HTR-8/SVneo (cell line): Measurements from ENCODE around the gene LEUTX.
"Not testable (repeated sequence)": the region's sequence is repeated elsewhere in the genome, so short reads cannot be mapped to it uniquely, and the experiment has no call there.

Experiments
- DNase-seq: peaks from one replicate; pipeline ENCODE4 v3.0.0; 2011; ENCODE audit warnings: low spot score, mixed read lengths; ENCODE audit not compliant: insufficient read length
- FAIRE-seq: peaks from 2 replicates; lab custom pipeline; 2011; peaks lifted over from hg19 to GRCh38; lab: Jason Lieb, UNC

The LEUTX gene

GRCh38 chr19:39768334-39768733 lies 10.3 kb upstream of the LEUTX start:
- DNase-seq (no peak), FAIRE-seq (no peak)

- FAIRE-seq, result no peak
- no peak for DNase-seq
These were observed 9.9 kb upstream of the LEUTX start for GRCh38 chr19:39768786-39769185.

GRCh38 chr19:39780894-39781293 lies 2.2 kb downstream of the LEUTX start:
- DNase-seq (no peak), FAIRE-seq (no peak)

DNA sequence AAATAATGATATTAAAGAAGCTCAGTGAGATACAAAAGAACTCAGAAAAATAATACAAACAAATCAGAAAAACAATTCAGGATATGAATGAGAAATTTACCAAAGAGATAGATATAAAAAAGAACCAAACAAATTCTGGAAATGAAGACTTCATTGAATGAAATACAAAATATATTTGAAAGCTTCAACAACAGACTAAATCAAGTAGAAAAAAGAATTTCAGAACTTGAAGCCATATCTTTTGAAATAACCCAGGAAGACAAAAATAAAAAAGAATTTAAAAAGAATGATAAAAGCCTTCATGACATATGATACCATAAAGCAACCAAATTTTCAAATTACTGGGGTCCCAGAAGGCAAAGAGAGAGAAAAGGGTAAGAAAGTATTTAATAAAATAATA lies 9.6 kb downstream of the LEUTX start:
- FAIRE-seq, result no peak
- DNase-seq, result no peak

DNA sequence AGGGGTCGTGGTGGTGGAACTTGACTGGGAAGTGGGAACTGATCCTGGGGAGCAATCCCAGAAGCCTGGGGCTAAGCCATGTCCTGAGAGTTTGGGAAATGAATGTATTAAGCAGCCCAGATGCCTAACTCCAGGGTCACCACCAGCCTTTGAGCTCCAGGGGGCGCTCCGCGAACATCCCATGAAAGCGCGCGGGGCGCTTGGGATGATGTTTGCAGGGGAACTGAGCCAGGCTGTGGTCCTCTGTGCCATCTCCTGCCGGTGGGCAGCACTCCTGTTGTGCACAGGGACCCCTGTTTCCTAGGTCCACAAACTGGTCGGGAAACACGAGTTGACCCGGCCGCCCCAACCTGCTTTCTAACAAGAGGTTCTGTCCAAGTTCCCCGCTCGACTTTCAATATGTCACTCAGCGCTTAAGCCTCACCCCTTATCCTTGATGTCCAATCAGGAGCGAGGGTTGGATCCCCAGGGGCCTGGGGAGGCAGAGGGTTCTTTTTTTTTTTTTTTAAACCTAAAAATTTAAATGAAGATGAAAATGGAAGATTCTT lies 14.4 kb downstream of the LEUTX start:
- FAIRE-seq, result no peak
- DNase-seq, result peak; percentile 75

DNA sequence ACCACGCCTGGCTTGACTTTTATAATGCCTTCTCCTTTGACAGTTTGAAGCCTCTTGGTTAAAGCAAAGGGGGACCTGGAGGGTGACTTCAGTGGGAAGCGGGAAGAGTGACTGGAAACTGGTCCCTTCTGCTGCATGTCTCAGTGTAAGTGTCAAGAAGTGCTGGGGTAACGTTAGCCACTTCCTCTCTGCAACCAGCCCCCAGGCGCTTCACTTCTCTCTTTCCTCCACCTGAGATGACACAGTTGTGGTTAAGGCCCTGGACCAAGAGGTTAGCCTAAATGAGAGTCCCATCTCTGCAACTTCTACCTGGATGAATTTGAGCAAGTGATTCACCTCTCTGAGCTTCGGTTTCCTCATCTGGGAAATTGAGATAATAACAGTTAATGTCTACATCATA lies 16.3 kb downstream of the LEUTX start:
- DNase-seq, result no peak
- no peak for FAIRE-seq

DNA sequence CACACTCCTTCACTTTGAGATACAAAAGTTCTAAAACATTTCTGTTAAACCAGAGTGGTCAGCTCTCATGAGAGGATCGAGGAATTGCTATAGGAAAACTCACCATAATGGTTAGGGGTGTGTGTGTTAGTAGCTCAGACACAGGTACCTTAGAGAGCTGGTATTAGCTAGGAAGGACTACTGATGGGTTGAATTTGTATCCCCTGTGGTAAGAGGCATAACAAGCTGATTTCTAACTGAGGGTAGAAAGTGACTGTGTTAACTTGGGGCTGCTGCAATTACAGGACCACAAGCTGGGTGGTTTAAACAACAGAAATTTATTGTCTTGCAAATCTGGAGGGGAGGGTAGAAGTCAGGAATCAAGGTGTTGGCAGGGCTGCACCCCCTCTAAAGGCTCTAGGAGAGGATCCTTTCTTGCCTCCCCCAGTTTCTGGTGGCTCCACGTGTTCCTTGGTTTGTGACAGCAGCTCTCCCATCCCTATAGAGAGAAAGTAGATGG lies 17.4 kb downstream of the LEUTX start:
- DNase-seq (no peak), FAIRE-seq (no peak)

- DNase-seq, result no peak
- no peak for FAIRE-seq
These were observed 18.4 kb downstream of the LEUTX start for GRCh38 chr19:39797083-39797482.

- DNase-seq, result no peak
- no peak for FAIRE-seq
These were observed 24.3 kb downstream of the LEUTX start for GRCh38 chr19:39802958-39803357.

- DNase-seq, result no peak
These were observed 26.4 kb downstream of the LEUTX start for GRCh38 chr19:39805104-39805503.

GRCh38 chr19:39807846-39808364 lies 29.3 kb downstream of the LEUTX start:
- DNase-seq, result no peak
- no peak for FAIRE-seq

More at GRCh38 chr19:39805104-39805503, 26.4 kb downstream of the LEUTX start:
- no peak for FAIRE-seq

GRCh38 chr19:39808688-39809087 lies 30.0 kb downstream of the LEUTX start:
- FAIRE-seq, DNase-seq: not testable (repeated sequence)

GRCh38 chr19:39809368-39809767 lies 30.7 kb downstream of the LEUTX start:
- FAIRE-seq (no peak), DNase-seq (no peak)

GRCh38 chr19:39810424-39810823 lies 31.8 kb downstream of the LEUTX start:
- FAIRE-seq (no peak), DNase-seq (no peak)

DNA sequence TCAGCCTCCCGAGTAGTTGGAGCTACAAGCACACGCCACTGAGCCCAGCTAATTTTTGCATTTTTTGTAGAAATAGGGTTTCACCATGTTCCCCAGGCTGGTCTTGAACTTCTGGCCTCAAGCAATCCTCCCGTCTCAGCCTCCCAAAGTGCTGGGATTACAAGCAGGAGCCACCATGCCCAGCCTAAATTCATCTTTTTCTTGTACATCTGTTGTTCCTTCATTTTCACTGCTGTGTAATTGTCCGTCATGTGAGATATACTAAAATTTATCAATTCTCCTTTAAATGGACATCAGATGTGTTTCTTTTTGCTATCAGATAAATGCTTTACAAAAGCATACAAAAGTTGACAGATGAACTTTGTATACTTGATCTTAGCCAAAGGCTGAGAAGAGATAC lies 32.4 kb downstream of the LEUTX start:
- DNase-seq, result no peak
- FAIRE-seq, result no peak

- peak; percentile 9 for FAIRE-seq
These were observed 34.8 kb downstream of the LEUTX start for GRCh38 chr19:39813264-39813993.

GRCh38 chr19:39814111-39814510 lies 35.5 kb downstream of the LEUTX start:
- not testable (repeated sequence) for DNase-seq, FAIRE-seq

More at GRCh38 chr19:39813264-39813993, 34.8 kb downstream of the LEUTX start:
- DNase-seq, result no peak

GRCh38 chr19:39814595-39814994 lies 35.9 kb downstream of the LEUTX start:
- DNase-seq (no peak), FAIRE-seq (no peak)

DNA sequence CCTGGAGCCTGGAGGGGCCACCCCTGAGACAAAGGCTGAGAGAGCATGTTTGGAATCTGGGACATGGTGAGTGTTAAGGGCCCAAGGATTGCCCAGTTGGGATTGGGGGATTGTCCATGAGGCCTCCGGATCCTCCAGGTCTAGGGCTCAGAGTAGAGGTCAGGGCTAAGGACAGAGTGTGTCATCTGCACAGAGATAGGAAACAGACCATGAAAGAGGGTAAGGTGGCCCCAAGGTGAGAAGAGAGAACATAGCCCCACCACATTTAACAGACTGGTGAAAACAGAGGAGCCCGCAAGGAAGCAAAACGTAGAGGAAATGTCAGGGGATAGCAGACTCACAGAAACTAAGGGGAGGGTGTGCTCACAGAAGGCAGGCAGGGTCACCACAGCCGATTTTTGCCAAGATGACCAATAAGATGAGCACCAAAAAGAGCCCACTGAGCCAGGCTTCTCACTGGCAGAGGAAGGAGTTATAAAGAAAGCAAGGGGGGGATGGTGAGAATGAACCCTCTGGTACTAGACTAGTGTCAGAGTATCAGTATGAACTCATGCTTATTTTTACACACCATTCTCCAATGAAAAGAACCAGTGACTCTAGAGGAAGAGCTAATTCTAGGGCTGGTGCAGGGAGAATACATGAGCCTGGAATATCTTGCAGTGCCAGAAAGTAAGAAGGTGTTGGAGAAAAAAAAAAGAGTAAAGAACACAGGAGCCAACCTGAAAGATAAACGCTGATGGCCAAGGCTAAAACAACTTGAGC lies 37.8 kb downstream of the LEUTX start:
- FAIRE-seq, result no peak
- no peak for DNase-seq

DNA sequence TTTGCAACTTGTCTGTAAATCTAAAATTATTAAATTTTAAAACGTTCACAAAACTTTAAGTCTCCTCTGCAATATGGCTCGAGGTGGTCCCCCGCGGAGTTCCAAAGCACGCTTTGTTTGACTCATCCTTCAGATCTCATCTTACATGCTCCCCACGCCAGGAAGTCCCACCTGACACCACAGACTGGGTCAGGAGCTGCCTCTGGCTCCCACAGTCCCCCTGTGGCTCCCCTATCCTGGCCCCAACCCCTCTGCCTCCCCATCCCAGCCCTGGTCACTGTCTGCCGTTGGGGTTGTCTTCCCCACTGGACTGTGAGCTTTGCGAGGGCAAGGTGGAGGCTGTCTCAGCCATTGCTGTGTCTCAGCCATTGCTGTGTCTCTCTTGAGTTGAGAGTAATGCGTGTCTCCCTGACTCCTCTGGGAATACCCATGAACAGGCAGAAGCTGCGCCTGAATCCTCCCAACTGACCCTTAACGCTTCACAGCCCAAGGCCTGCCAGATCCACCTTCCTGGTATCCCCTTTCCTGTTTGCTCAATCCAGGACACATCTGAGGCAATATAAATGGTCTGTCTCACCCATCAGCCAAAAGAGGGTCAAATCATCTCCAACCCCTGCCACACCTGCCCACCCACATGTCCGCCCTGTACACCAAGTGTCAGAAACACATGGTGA lies 39.4 kb downstream of the LEUTX start:
- no peak for DNase-seq
- FAIRE-seq, result no peak
